Fibroblast of gingiva (primary cell): ENCODE results near the gene PAM.

Experiments
- DNase-seq: peaks from one replicate; pipeline ENCODE4 v3.0.0-alpha.2; 2011; ENCODE audit warnings: low read depth

PAM gene

DNA sequence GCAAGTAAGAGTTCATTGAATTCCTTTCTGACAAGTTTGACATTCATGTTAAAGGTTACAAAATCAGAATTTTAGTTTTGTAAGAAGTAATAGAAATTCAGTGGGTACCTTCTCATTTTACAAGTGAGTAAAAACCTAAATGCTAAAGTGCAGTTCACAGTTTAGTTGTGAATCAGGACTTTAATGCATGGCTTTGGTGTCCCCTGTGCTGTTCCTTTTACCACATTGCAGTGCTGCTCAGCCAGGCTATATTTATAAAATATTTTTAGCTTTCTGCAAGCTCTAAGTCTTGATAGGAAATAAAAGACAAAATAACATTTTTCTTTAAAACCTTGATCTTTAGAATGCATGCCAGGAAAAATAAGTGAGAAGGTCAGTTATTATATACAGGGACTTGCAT lies 26.3 kb downstream of the PAM start:
- no peak for DNase-seq

- no peak for DNase-seq
Observed at GRCh38 chr5:102781786-102782185, 26.7 kb downstream of the PAM start.

GRCh38 chr5:102782217-102782872 lies 27.2 kb downstream of the PAM start:
- peak; percentile 13 for DNase-seq

DNA sequence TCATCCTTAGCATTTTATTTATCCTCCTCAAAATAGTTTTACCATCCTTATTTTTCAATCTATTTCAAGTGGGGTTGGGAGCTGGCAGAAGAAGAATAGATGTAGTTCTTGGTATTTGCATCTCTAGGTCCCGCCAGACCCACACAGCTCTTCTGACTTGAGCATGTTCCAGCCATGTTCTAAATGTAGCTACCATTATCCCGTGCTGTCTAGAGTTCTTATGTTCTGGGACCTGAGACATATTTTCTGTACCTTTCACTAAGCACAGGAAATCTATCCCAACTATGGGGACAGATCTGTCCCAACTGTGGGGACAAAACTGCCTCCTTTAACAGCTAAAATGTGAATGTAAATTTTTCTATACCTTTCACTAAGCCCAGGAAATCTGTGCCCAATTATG lies 32.0 kb downstream of the PAM start:
- DNase-seq, result no peak

DNA sequence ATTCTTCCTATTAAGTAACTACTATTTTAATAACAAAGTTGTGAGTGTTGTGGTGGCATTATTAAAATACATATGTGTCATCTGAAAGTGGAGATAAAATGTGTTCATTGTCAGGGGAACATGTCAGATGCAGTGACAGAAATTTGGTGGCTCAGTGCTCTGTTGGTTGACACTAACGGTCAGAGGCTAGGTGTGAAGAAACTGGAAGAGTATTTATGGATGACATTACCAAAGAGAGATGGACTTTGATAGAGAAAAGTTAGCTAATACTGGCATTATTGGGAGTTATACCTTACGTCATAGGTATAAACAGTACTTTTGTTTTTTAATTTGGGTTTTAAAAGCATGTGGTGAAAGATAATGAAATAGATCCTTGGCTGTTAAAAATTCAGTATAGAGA lies 33.7 kb downstream of the PAM start:
- no peak for DNase-seq

DNA sequence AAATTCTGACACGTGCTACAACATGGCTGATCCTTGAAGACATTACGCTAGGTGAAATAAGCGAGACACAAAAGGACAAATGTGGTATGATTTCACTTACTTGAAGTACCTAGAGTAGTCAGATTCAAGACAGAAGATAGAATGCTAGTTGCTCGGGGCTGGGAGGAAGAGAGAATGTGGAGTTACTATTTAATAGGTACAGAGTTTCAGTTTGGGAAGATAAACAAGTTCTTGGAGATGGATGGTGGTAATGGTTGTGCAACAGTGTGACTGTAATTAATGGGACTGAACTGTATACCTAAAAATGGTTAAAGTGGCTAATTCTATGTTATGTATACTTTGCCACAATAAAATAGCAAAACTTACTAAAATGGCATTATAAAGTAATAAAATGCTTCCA lies 34.4 kb downstream of the PAM start:
- no peak for DNase-seq

DNA sequence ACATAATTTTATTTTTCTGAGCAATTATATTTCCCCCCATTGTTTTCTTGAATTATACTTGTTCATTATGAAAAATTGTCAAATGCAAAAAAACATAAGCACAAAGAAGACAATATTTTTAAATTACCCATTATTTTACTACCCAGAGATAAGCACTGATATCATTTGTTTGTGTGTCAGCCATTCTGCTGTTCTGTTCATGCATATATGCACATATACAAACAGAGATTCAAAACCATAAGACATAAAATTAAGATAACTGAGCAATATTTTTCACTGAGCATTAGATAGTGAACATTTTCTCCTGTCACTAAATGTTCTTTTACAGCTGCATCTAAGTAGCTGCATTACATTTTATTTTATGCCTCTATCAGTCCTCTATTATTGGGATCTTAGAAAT lies 35.6 kb downstream of the PAM start:
- DNase-seq, result no peak

GRCh38 chr5:102792705-102793104 lies 37.6 kb downstream of the PAM start:
- DNase-seq, result peak; percentile 29

- no peak for DNase-seq
Observed at GRCh38 chr5:102794047-102794446, 38.9 kb downstream of the PAM start.

DNA sequence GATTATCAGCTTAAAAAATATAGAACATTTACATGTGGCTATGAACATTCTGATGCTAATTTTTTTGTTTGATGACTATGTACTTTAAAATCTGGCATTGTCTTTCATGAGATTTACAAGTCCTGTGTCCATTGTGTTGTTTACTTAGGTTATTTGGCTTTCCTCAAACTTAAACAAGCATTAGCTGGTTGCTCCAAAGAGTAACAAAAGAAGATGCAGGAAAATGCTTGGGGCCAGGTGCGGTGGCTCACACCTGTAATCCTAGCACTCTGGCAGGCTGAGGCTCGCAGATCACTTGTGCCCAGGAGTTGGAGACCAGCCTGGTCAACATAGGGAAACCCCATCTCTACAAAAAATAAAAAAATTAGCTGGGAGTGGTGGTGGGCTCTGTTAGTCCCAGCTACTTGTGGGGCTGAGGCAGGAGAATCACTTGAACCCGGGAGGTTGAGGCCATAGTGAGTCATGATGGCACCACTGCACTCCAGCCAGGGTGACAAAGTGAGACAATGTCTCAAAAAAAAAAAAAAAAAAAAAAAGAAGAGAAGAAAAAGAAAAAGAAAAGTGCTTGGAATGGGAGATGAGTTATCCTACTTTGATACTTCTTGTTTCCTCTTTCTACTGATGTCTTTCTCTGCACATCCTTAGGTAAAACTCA lies 39.7 kb downstream of the PAM start:
- no peak for DNase-seq

DNA sequence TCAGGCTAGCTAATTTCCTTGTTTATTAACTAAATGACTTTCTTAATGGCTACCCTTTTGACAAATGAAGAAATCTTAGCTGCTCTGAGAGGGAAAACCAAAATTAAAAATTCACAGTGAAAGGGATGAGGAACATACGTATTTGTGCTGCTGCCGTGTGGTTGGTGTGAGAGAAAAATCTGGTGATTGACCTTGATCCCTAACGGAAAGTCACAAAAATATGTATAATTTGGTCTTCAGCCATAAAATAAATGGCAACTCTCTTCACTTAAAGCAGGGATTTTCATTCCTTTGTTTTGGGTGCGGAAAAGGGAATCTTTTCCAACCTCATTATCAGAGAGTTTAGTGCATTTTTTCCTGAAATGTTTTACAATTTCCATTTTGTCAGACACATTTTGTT lies 40.4 kb downstream of the PAM start:
- DNase-seq, result no peak

- no peak for DNase-seq
Observed at GRCh38 chr5:102796009-102796408, 40.9 kb downstream of the PAM start.

GRCh38 chr5:102796498-102796897 lies 41.4 kb downstream of the PAM start:
- no peak for DNase-seq

GRCh38 chr5:102797322-102797884 lies 42.3 kb downstream of the PAM start:
- no peak for DNase-seq

- DNase-seq, result no peak
Observed at GRCh38 chr5:102798104-102798785, 43.1 kb downstream of the PAM start.

- peak; percentile 67 for DNase-seq
Observed at GRCh38 chr5:102799017-102799416, 43.9 kb downstream of the PAM start.

DNA sequence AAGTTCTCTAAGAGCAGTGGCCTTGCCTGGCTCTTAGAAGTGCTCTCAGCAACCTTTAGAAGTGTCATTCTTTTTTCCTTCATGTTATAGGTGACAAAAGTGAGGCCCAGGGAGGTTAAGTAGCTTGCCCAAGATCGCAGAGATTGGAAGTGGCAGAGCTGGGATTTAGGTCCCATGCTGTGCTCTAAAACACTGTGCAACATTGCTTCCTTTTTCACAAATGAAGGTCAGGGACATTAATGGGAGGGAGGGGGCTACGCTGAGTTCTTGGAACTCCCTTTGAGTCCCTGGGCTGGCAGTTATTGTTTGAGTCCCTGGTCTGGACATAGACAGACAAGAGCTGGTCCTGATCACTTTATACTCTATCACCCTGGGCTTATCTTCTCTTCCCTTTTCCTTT lies 45.3 kb downstream of the PAM start:
- no peak for DNase-seq

DNA sequence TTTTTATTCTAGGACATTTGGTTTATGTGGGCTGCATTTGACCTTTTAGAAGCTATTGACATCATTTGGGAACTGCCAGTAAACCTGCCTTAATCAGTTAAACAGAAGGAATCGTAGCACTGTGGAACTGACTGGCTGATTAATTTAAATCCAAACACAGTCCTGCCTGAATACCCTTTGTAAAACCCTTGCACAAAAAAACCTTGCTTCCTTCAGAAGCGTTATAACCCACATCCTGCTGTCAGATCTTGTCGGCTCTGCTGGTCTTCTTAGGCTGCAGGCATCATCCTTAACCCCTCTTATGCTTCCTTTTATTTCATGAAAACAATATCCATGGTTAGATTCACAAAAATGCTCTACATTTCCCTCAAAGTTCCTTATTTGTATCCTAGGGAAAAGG lies 46.3 kb downstream of the PAM start:
- DNase-seq, result no peak

DNA sequence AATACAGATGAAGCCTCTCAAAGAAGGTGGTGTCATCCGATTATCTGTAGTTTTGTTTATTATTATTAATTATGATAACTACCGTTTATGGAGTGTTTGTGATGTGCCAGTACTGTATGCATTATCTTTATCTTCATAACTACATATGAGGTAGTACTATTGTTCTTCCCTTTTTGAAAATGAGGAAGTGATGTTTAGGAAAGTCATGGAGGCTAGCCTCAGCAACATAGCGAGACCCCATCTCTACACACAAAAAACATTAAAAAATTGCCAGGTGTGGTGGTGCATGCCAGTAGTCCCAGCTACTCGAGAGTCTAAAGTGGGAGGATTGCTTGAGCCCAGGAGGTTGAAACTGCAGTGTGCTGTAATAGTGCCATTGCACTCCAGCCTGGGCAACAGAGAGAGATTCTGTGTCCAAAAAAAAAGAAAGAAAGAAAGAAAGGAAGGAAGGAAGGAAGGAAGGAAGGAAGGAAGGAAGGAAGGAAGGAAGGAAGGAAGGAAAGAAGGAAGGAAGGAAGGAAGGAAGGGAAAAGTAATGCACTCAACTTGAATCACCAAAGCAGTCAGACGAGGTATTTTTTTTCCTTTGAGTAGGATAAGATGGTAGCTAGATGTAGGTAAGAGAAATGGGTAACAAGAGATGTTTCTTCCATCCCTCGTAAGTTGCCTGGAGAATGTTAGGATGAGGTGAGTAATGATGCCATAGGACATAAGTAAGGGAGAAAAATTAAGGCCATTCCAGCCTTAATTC lies 47.8 kb downstream of the PAM start:
- no peak for DNase-seq

- DNase-seq, result no peak
Observed at GRCh38 chr5:102807878-102808502, 52.9 kb downstream of the PAM start.

DNA sequence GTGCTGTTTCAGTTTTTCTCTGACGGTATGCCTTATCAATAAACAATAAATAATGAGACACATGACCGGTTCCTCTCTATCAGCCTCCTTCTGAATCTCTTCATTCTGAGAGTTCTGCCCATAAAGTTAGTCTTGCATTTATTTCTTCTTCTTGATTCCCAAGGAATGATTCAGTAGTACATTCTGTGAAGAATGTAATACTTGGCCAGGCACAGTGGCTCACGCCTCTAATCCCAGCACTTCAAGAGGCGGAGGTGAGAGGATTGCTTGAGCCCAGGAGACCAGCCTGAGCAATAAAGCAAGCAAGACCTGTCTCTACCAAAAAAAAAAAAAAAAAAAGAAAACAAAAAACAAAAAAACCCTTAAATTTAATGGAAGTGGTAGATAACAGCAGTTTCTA lies 53.9 kb downstream of the PAM start:
- no peak for DNase-seq

DNA sequence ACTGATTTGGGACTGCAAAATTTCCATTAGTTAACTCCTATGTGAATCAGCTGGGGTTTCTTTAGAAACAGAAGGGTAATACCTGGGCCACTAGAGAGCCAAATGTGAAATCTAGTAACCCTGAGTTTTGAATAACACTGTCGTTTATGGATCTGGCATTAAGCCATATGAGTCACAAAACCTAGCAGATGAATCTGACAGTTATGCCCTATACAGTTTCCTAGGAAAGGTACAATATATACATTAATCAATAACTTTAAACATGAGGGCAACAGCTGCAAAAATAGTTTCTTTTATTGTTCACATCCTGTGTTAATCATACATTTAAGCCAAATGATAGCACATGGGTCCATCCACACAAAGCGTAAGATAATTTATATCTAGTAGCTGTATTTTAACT lies 56.9 kb downstream of the PAM start:
- DNase-seq, result no peak
